ENCODE data around the gene RIMKLA.

- TF ChIP-seq CTCF (IDR thresholded peaks at IDR 0.05; ENCODE audit: extremely low read depth in 1 of 2, insufficient read depth in 1 of 2, low read depth in 1 of 2, low read length in 2 of 2) (no peak), POLR2A (IDR thresholded peaks at IDR 0.05; ENCODE audit: low read depth, low read length) (no peak), EZH2 (IDR thresholded peaks at IDR 0.05; ENCODE audit: borderline replicate concordance, low read depth, low read length, severe bottlenecking) (no peak), POLR2AphosphoS5 (IDR thresholded peaks at IDR 0.05; ENCODE audit: insufficient read depth, low read depth, low read length) (no peak), FOS (IDR thresholded peaks at IDR 0.05; ENCODE audit: borderline replicate concordance, insufficient read depth, low read length) (no peak), MYC (IDR thresholded peaks at IDR 0.05; ENCODE audit: low read depth, low read length) (no peak)
- TF ChIP-seq, protein P1, sequence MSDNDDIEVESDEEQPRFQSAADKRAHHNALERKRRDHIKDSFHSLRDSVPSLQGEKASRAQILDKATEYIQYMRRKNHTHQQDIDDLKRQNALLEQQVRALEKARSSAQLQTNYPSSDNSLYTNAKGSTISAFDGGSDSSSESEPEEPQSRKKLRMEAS (IDR thresholded peaks at IDR 0.05; ENCODE audit: insufficient read depth, insufficient read length) = no peak
These were observed 34.2 kb downstream of the RIMKLA start for GRCh38 chr1:42414551-42415496.
